Kidney (tissue), 14 donors: ENCODE measurements around the gene CDC14A. TPM values are rescaled to one million over a fixed set of nuclear protein-coding genes. Genes with fewer than 3 reads are reported as not detected.

Experiments used
- DNase-seq, 5 donors: peaks; one replicate each; pipeline ENCODE4 v3.0.0-alpha.2; 2013 to 2020
- FAIRE-seq: peaks from 2 replicates; lab custom pipeline; 2012; peaks lifted over from hg19 to GRCh38; lab: Jason Lieb, UNC
- H3K27ac ChIP-seq, 2 donors: one replicate each; pipeline ENCODE4 v1.7.0; 2013; ENCODE audit warnings: low read depth in 2 of 2, low read length in 2 of 2, inconsistent platforms in 1 of 2
- H3K27me3 ChIP-seq: one replicate; pipeline ENCODE4 v1.7.1; 2013; ENCODE audit warnings: low read length, inconsistent platforms; ENCODE audit not compliant: control insufficient read depth, insufficient read depth
- H3K36me3 ChIP-seq, 3 donors: one replicate each; pipeline versions ENCODE4 v1.7.0 to v1.7.1; 2013; ENCODE audit warnings: low read length in 3 of 3, control low read depth in 1 of 3, inconsistent platforms in 1 of 3; ENCODE audit not compliant: insufficient read depth in 3 of 3, control insufficient read depth in 2 of 3
- H3K4me1 ChIP-seq, 3 donors: one replicate each; pipeline versions ENCODE4 v1.7.0 to v1.7.1; 2013; ENCODE audit warnings: low read length in 3 of 3, inconsistent platforms in 1 of 3, low read depth in 1 of 3; ENCODE audit not compliant: control insufficient read depth in 2 of 3, insufficient read depth in 2 of 3
- H3K4me3 ChIP-seq, 3 donors: one replicate each; pipeline versions ENCODE4 v1.7.0 to v1.8.1; 2013; ENCODE audit warnings: low read length in 3 of 3, control low read depth in 1 of 3, inconsistent platforms in 1 of 3
- H3K9ac ChIP-seq, 3 donors: one replicate each; pipeline versions ENCODE4 v1.7.0 to v1.7.1; 2013; ENCODE audit warnings: low read length in 3 of 3, control low read depth in 1 of 3, inconsistent platforms in 1 of 3
- H3K9me3 ChIP-seq, 3 donors: one replicate each; pipeline versions ENCODE4 v1.7.0 to v1.7.1; 2013; ENCODE audit warnings: low read length in 3 of 3, control low read depth in 1 of 3, inconsistent platforms in 1 of 3; ENCODE audit not compliant: control insufficient read depth in 2 of 3, insufficient read depth in 1 of 3
- intact Hi-C: fragments of 100-400 bp; cut with DNase I; formaldehyde crosslinking; loops from one replicate; pipeline ENCODE4 v1.11.1; 2022
- polyA plus RNA-seq: library from polyadenylated mRNA; stranded (reverse); fragments of 350-450 nt; fragmentation: Illumina TruSeq; extraction: RNeasy Lipid Tissue Mini Kit (QIAGEN cat#74804); gene quantifications from one replicate; pipeline ENCODE4 v1.2.3, GENCODE V29; 2014; ENCODE audit warnings: low read depth, low replicate concordance; ENCODE audit not compliant: insufficient read depth
- total RNA-seq: library from RNA; stranded (reverse); fragmentation: NEBNext Ultra II Directional; extraction: Animal tissue kit (Norgen Biotek cat#: 25700); gene quantifications from one replicate; pipeline ENCODE4 v1.2.1, GENCODE V29; 2021
- TF ChIP-seq, protein P1 (sequence below): IDR thresholded peaks from 3 replicates; pipeline ENCODE4 v1.5.1; 2012; ENCODE audit warnings: mild to moderate bottlenecking, moderate library complexity, borderline replicate concordance; ENCODE audit not compliant: insufficient read depth; ENCODE audit errors: extremely low read depth
- donor health status: control.
- donor health status: control.
- donor health status: control.
- donor health status: control.
- donor health status: control.
- donor health status: DM: yes; HTN: yes; CAD: no.
- donor health status: Normal renal cell carcinoma (clear cell type).

The CDC14A gene
- total and polyA plus RNA-seq, 2 donors from 2014 or later: 4.7 to 11.9 TPM

- TF ChIP-seq, protein P1, sequence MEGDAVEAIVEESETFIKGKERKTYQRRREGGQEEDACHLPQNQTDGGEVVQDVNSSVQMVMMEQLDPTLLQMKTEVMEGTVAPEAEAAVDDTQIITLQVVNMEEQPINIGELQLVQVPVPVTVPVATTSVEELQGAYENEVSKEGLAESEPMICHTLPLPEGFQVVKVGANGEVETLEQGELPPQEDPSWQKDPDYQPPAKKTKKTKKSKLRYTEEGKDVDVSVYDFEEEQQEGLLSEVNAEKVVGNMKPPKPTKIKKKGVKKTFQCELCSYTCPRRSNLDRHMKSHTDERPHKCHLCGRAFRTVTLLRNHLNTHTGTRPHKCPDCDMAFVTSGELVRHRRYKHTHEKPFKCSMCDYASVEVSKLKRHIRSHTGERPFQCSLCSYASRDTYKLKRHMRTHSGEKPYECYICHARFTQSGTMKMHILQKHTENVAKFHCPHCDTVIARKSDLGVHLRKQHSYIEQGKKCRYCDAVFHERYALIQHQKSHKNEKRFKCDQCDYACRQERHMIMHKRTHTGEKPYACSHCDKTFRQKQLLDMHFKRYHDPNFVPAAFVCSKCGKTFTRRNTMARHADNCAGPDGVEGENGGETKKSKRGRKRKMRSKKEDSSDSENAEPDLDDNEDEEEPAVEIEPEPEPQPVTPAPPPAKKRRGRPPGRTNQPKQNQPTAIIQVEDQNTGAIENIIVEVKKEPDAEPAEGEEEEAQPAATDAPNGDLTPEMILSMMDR: no peak
- FAIRE-seq (no peak), DNase-seq (no peak)
- H3K27ac ChIP-seq: no peak overlapping the region
- H3K9ac ChIP-seq: no peak overlapping the region
- intact Hi-C loops: no loop called here
- H3K27me3 ChIP-seq: no peaks in the 10 kb centered on the region
- H3K4me1 ChIP-seq: no peaks in the 10 kb centered on the region
- no peaks in the 10 kb centered on the region for H3K9me3 ChIP-seq
- H3K36me3 ChIP-seq: no peaks in the 10 kb centered on the region
- H3K4me3 ChIP-seq: no peak overlapping the region
Observed at GRCh38 chr1:100423832-100424337, 71.6 kb downstream of the CDC14A start.

GRCh38 chr1:100428160-100428559 is 75.9 kb downstream of the CDC14A start:
- Histone ChIP-seq H3K9me3 (no peaks in the 10 kb centered on the region), H3K36me3 (no peaks in the 10 kb centered on the region), H3K27me3 (no peaks in the 10 kb centered on the region), H3K4me1 (no peaks in the 10 kb centered on the region), H3K9ac (no peak overlapping the region), H3K4me3 (no peak overlapping the region), H3K27ac (no peak overlapping the region)
- FAIRE-seq (no peak), DNase-seq (no peak)
- intact Hi-C loops: no loop called here
- TF ChIP-seq, protein P1: no peak

DNA sequence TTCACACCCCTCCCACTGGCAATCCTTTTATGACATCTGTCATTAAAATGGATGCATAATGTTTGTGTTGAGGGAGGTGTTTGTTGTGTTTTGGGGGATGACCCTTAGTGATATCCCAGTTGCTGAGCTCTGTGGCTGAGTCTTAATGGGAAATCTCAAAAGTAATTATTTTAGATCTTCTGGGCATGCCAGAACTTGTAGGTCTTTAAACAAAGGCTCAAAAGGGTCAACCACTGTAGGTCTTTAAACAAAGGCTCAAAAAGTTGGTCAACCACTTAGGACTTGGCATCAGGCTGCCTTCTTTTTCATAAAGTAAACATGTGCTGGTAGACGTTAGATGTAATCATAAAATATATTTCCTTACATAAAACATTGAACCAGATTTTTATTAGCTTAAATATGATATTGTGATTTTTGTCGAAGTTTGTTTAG is 78.0 kb downstream of the CDC14A start:
- no peaks in the 10 kb centered on the region for H3K4me1 ChIP-seq
- H3K9me3 ChIP-seq: no peaks in the 10 kb centered on the region
- H3K27me3 ChIP-seq: no peaks in the 10 kb centered on the region
- DNase-seq (no peak), FAIRE-seq (no peak)
- no peak overlapping the region for H3K4me3 ChIP-seq
- TF ChIP-seq, protein P1: no peak
- H3K9ac ChIP-seq: no peak overlapping the region
- no peak overlapping the region for H3K27ac ChIP-seq
- intact Hi-C loops: no loop called here
- H3K36me3 ChIP-seq: no peaks in the 10 kb centered on the region

GRCh38 chr1:100431954-100432353 is 79.6 kb downstream of the CDC14A start:
- H3K9ac ChIP-seq: no peak overlapping the region
- H3K36me3 ChIP-seq: no peaks in the 10 kb centered on the region
- no peak for FAIRE-seq
- no peak overlapping the region for H3K4me3 ChIP-seq
- no peak overlapping the region for H3K27ac ChIP-seq
- TF ChIP-seq, protein P1: no peak
- no peaks in the 10 kb centered on the region for H3K9me3 ChIP-seq
- H3K4me1 ChIP-seq: no peaks in the 10 kb centered on the region
- intact Hi-C loops: no loop called here
- no peaks in the 10 kb centered on the region for H3K27me3 ChIP-seq
- no peak for DNase-seq
